Liver (tissue), 3 donors: ENCODE measurements around the gene RABEP2.
"Not testable (repeated sequence)": the region's sequence is repeated elsewhere in the genome, so short reads cannot be mapped to it uniquely, and the experiment has no call there.

ENCODE experiments used
- ATF3 ChIP-seq: IDR thresholded peaks from 2 replicates; pipeline ENCODE4 v1.6.1; 2016; ENCODE audit warnings: antibody characterized with exemption
- EGR1 ChIP-seq, 2 donors: IDR thresholded peaks; 2 replicates each; pipeline ENCODE4 v1.6.1; 2016 to 2018; ENCODE audit warnings: antibody characterized with exemption in 2 of 2, low read depth in 2 of 2
- FOXA1 ChIP-seq: IDR thresholded peaks from 2 replicates; pipeline ENCODE4 v1.6.1; 2016; ENCODE audit warnings: antibody characterized with exemption
- GABPA ChIP-seq, 2 donors: IDR thresholded peaks in 1 of 2; conservative IDR thresholded peaks in 1 of 2; 2 replicates each; pipeline ENCODE4 v1.6.1; 2016; ENCODE audit warnings: antibody characterized with exemption in 2 of 2, mild to moderate bottlenecking in 1 of 2, moderate library complexity in 1 of 2
- HNF4A ChIP-seq, 2 donors: conservative IDR thresholded peaks; 2 replicates each; pipeline ENCODE4 v1.6.1; 2016; ENCODE audit warnings: antibody characterized with exemption in 2 of 2, mild to moderate bottlenecking in 2 of 2
- JUND ChIP-seq, 2 donors: IDR thresholded peaks; 2 replicates each; pipeline ENCODE4 v1.6.1; 2016; ENCODE audit warnings: antibody characterized with exemption in 2 of 2
- RAD21 ChIP-seq, 2 donors: IDR thresholded peaks; 2 replicates each; pipeline ENCODE4 v1.6.1; 2016; ENCODE audit warnings: antibody characterized with exemption in 2 of 2, mild to moderate bottlenecking in 2 of 2
- REST ChIP-seq: IDR thresholded peaks from 2 replicates; pipeline ENCODE4 v1.6.1; 2016; ENCODE audit warnings: antibody characterized with exemption, mild to moderate bottlenecking
- RXRA ChIP-seq, 2 donors: IDR thresholded peaks; 2 replicates each; pipeline ENCODE4 v1.6.1; 2017 to 2018; ENCODE audit warnings: antibody characterized with exemption in 2 of 2, mild to moderate bottlenecking in 1 of 2
- SP1 ChIP-seq: IDR thresholded peaks from 2 replicates; pipeline ENCODE4 v1.6.1; 2018; ENCODE audit warnings: antibody characterized with exemption, mild to moderate bottlenecking
- TAF1 ChIP-seq: conservative IDR thresholded peaks from 2 replicates; pipeline ENCODE4 v1.6.1; 2016; ENCODE audit warnings: antibody characterized with exemption, mild to moderate bottlenecking
- YY1 ChIP-seq: IDR thresholded peaks from 2 replicates; pipeline ENCODE4 v1.6.1; 2016; ENCODE audit warnings: antibody characterized with exemption, mild to moderate bottlenecking
- TF ChIP-seq, protein P1 (sequence below): fragments of 150-350 bp; IDR thresholded peaks from 2 replicates; pipeline ENCODE4 v1.5.1; 2017; ENCODE audit warnings: improper control_type of control experiment, low read depth, low read length; ENCODE audit not compliant: missing input control
- TF ChIP-seq, protein P2 (sequence below): IDR thresholded peaks from 2 replicates; pipeline ENCODE4 v1.6.1; 2016; ENCODE audit warnings: antibody characterized with exemption
- donor health status: healthy.
- donor health status: healthy.

GRCh38 chr16:28881565-28881964 lies 43.5 kb downstream of the RABEP2 start:
- TF ChIP-seq, protein P1, sequence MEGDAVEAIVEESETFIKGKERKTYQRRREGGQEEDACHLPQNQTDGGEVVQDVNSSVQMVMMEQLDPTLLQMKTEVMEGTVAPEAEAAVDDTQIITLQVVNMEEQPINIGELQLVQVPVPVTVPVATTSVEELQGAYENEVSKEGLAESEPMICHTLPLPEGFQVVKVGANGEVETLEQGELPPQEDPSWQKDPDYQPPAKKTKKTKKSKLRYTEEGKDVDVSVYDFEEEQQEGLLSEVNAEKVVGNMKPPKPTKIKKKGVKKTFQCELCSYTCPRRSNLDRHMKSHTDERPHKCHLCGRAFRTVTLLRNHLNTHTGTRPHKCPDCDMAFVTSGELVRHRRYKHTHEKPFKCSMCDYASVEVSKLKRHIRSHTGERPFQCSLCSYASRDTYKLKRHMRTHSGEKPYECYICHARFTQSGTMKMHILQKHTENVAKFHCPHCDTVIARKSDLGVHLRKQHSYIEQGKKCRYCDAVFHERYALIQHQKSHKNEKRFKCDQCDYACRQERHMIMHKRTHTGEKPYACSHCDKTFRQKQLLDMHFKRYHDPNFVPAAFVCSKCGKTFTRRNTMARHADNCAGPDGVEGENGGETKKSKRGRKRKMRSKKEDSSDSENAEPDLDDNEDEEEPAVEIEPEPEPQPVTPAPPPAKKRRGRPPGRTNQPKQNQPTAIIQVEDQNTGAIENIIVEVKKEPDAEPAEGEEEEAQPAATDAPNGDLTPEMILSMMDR, result not testable (repeated sequence)
- not testable (repeated sequence) for TF ChIP-seq TAF1; REST; SP1; EGR1 (IDR thresholded peaks at IDR 0.05; ENCODE audit: low read depth in 2 of 2); GABPA (IDR thresholded peaks at IDR 0.05 in 1 of 2, conservative IDR thresholded peaks at IDR 0.05 in 1 of 2); FOXA1; YY1; ATF3; RAD21 (IDR thresholded peaks at IDR 0.05); JUND (IDR thresholded peaks at IDR 0.05); RXRA (IDR thresholded peaks at IDR 0.05); HNF4A (conservative IDR thresholded peaks at IDR 0.05)
- TF ChIP-seq, protein P2, sequence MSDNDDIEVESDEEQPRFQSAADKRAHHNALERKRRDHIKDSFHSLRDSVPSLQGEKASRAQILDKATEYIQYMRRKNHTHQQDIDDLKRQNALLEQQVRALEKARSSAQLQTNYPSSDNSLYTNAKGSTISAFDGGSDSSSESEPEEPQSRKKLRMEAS, result not testable (repeated sequence)
